Measurements from ENCODE around the gene TIGAR.

TIGAR gene

DNA sequence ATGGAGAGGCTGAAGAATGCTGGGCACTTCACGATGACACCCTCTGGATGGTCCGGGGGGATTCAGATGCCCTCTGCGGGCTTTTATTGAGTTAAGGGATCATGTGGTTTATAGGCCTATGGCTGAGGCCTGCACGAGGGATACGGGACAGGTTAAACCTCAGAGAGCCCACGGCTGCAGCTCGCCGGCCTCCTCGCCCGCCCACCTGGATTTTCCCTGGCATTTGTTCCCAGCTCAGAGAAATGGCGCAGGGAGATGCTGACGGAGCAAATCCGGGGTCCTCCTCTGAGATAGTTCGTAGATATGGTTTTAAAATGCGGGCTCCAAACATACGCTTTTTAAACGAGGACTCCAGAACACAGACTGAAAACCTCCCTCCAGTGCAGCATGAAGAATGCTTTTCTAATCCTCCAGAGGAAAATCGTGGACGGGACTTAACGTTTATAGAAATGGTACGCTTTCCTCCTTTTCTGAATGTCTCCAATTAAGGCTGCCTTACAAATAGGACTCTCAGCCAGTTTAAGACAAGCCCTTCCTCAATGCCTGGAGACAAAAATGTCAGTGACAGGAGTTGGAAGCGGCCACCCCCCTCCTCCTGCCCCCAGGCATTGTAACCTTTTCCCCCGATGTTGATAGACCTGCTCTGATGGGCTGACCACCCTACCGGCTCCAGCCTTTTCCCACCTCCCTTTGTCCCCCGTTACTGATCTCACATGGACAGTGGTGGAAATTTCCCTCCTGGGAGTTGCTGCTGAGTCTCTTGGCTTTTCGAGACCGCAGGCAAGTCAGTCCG, 30.8 kb upstream of the TIGAR start:
- H3K4me3 Mint-ChIP-seq, result no peak overlapping the region
- peaks cover 88% of the 10 kb centered on the region for H3K4me1 Mint-ChIP-seq
- no peaks in the 10 kb centered on the region for H3K27me3 Mint-ChIP-seq (ENCODE audit: low read depth)
- H3K27ac Mint-ChIP-seq, result peak overlapping the region in 2 of 3 experiments; percentile 7 to 60
- no peaks in the 10 kb centered on the region for H3K9me3 Mint-ChIP-seq
- peaks cover 97% of the 10 kb centered on the region for H3K36me3 Mint-ChIP-seq (ENCODE audit: low read depth)
- TF ChIP-seq, protein P1, sequence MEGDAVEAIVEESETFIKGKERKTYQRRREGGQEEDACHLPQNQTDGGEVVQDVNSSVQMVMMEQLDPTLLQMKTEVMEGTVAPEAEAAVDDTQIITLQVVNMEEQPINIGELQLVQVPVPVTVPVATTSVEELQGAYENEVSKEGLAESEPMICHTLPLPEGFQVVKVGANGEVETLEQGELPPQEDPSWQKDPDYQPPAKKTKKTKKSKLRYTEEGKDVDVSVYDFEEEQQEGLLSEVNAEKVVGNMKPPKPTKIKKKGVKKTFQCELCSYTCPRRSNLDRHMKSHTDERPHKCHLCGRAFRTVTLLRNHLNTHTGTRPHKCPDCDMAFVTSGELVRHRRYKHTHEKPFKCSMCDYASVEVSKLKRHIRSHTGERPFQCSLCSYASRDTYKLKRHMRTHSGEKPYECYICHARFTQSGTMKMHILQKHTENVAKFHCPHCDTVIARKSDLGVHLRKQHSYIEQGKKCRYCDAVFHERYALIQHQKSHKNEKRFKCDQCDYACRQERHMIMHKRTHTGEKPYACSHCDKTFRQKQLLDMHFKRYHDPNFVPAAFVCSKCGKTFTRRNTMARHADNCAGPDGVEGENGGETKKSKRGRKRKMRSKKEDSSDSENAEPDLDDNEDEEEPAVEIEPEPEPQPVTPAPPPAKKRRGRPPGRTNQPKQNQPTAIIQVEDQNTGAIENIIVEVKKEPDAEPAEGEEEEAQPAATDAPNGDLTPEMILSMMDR (IDR thresholded peaks at IDR 0.05; ENCODE audit: unreplicated experiment in 3 of 3), result no peak

DNA sequence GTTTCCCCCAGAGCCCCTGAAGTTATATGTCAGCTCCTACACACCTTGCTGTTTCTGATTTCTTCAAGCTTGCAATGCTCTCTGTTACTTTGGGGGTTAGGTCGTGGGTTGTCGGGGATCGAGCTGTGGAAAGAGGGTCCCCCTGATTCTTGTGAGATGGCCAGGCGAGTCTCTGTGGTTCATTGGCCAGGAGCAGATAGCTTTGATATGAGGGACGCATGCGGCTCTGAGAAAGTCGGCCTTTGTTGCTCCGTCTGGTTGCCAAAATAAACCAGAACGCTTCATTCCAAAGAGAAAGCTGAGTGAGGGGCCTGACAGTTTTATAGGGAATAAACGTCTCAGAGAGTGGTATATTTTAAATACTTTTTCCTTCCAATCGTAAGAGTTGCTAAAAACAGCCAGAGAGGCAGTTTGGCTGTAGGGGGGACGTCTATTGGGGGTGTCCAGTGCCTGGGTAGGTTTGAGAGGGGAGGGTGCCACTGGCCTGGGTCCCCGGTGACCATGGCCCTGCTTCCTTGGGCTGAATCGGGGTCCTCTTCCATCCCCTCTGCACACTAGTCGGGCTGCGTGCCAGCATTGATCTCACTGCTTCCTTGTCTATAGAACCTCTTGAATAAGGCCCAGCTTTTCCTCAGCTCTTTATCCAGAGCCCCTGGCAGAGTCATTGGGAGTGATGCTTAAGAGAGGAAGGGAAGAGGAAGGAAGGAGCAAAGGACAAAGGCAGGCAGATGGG, 28.5 kb upstream of the TIGAR start:
- Mint-ChIP-seq H3K27ac (peak overlapping the region; percentile 52 to 93 (median 59)), H3K9me3 (no peaks in the 10 kb centered on the region), H3K4me1 (peaks cover 65% of the 10 kb centered on the region), H3K27me3 (ENCODE audit: low read depth) (no peaks in the 10 kb centered on the region), H3K36me3 (ENCODE audit: low read depth) (peaks cover 92% of the 10 kb centered on the region), H3K4me3 (no peak overlapping the region)
- TF ChIP-seq, protein P1 (IDR thresholded peaks at IDR 0.05; ENCODE audit: unreplicated experiment in 3 of 3), result no peak

DNA sequence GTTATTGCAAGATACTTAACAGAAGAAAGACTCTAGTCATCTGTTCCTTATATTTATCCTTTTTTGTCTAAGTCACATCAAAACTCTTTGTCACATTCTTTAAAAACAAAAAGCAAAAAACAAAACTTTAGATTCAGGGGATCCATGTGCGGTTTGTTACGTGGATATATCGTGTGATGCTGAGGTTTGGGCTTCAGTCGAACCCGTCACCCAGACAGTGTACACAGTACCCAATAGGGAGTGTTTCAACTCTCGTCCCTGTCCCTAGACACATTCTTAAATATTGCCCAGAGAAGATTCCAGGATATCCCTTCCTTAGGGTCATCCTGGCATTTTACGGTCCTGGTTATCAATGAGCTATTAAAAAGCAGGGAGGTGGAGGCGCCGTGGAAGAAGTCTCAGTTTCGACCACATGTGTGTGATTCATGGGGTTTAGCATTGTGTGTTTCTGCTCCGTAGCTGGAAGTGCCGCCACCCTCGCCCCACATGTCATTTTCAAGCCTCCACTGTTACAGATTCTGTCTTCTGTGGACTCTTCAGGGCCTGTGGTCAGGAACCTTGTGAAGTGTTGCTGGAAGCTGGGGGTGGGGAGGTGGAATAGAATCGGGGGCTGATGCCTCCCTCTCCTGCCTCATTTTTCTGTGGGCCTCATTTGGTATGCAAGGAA, 27.6 kb upstream of the TIGAR start:
- H3K4me1 Mint-ChIP-seq, result peaks cover 56% of the 10 kb centered on the region
- no peaks in the 10 kb centered on the region for H3K9me3 Mint-ChIP-seq
- H3K27ac Mint-ChIP-seq, result peak overlapping the region; percentile 26 to 59 (median 57)
- H3K27me3 Mint-ChIP-seq (ENCODE audit: low read depth), result no peaks in the 10 kb centered on the region
- no peak overlapping the region for H3K4me3 Mint-ChIP-seq
- peaks cover 92% of the 10 kb centered on the region for H3K36me3 Mint-ChIP-seq (ENCODE audit: low read depth)
- TF ChIP-seq, protein P1 (IDR thresholded peaks at IDR 0.05; ENCODE audit: unreplicated experiment in 3 of 3), result no peak

DNA sequence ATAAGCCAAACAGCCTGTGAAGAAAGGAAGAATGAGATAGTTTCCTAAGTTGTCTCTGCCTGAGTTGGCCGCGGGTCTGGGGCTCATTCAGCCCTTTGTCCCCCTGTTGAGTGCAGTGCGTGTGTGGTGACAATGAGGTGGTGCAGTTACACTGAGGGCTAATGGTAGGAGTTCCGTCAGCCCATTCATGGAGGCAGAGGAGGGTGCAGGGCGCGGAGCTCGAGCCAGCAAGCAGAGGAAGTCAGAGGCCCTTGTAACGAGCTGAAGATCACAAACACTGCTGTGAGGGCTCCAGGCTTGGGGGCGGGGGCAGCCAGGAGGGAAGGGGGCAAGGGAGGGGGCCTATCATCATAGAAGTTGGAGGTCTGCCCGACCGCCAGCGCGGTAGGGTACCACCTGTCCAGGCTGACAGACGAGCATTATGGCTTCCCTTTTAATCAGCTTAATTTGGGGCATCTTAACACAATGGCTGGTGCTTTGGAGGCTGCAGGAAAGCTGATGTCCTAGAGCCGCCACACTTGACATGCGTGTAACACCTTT, 27.0 kb upstream of the TIGAR start:
- peaks cover 50% of the 10 kb centered on the region for H3K4me1 Mint-ChIP-seq
- H3K36me3 Mint-ChIP-seq (ENCODE audit: low read depth), result peaks cover 91% of the 10 kb centered on the region
- TF ChIP-seq, protein P1 (IDR thresholded peaks at IDR 0.05; ENCODE audit: unreplicated experiment in 3 of 3), result no peak
- H3K27ac Mint-ChIP-seq, result peak overlapping the region; percentile 8 to 57 (median 26)
- H3K27me3 Mint-ChIP-seq (ENCODE audit: low read depth), result no peaks in the 10 kb centered on the region
- no peak overlapping the region for H3K4me3 Mint-ChIP-seq
- H3K9me3 Mint-ChIP-seq, result no peaks in the 10 kb centered on the region

DNA sequence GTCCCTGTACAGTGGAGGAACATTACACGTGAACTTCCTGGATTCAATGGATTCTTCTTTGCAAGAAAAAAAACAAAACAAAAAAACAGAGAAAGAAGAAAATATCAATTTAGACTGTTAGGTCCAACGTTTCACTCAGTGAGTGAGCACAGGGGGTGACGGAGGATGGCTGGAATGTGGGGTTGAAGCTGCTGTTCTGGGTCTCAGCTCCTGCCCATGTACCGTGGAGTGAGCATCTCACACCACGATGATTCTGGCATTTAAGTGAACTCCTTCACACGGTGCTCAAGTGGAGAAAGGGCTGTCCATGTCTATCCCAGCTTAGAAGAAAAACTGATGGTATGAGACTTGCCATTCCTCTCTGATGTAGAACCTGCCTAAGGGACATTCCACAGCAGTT, 24.3 kb upstream of the TIGAR start:
- TF ChIP-seq, protein P1 (IDR thresholded peaks at IDR 0.05; ENCODE audit: unreplicated experiment in 3 of 3), result no peak
- no peaks in the 10 kb centered on the region for H3K9me3 Mint-ChIP-seq
- peaks cover 31% of the 10 kb centered on the region for H3K4me1 Mint-ChIP-seq
- no peak overlapping the region for H3K4me3 Mint-ChIP-seq
- H3K27me3 Mint-ChIP-seq (ENCODE audit: low read depth), result no peaks in the 10 kb centered on the region
- H3K27ac Mint-ChIP-seq, result no peak overlapping the region
- H3K36me3 Mint-ChIP-seq (ENCODE audit: low read depth), result peaks cover 89% of the 10 kb centered on the region
